B cell (primary cell): ENCODE measurements around the gene SUPT5H. TPM values are rescaled to one million over a fixed set of nuclear protein-coding genes. Genes with fewer than 3 reads are reported as not detected.

ENCODE experiments used
- ATAC-seq: fragments of 200-7000 bp; cut with Tn5 transposase; one replicate; pipeline ENCODE4 v1.10.0; 2021; ENCODE audit warnings: low read depth, mild to moderate bottlenecking, moderate number of reproducible peaks, moderate library complexity
- CTCF ChIA-PET: fragments of 350-600 bp; sonication (Branson Sonifier 250); formaldehyde crosslinking; loops from one replicate; lab custom pipeline; 2021; ENCODE audit warnings: antibody characterized with exemption, inconsistent platforms; lab: Charles Lee
- POLR2A ChIA-PET: fragments of 350-600 bp; sonication (Branson Sonifier 250); formaldehyde crosslinking; loops from one replicate; lab custom pipeline; 2021; ENCODE audit warnings: antibody characterized with exemption; lab: Charles Lee
- DNase-seq: peaks from one replicate; pipeline ENCODE4 v3.0.0; 2013
- H2AFZ ChIP-seq: 2 replicates; pipeline ENCODE4 v1.6.1; 2012; ENCODE audit warnings: mild to moderate bottlenecking, low read depth, low read length; ENCODE audit not compliant: insufficient read depth, poor library complexity, severe bottlenecking
- H3K27ac ChIP-seq, 2 donors: 1 replicate in 1 of 2; 2 replicates in 1 of 2; pipeline ENCODE4 v1.5.1; 2012 to 2013; ENCODE audit warnings: low read length in 2 of 2, mild to moderate bottlenecking in 2 of 2, moderate library complexity in 1 of 2
- H3K27me3 ChIP-seq, 4 experiments: fragments of 200-600 bp in 1 of 4; sonication (generic) in 1 of 4; replicated peaks in 1 of 4; 1 replicate in 2 of 4; 2 replicates in 2 of 4; pipeline versions ENCODE4 v1.6.1 to v1.7.0; 2013 to 2016; ENCODE audit warnings: low read length in 3 of 4, mild to moderate bottlenecking in 2 of 4, mixed read lengths in 1 of 4, moderate library complexity in 1 of 4; ENCODE audit not compliant: insufficient read depth in 4 of 4, control insufficient read depth in 3 of 4; ENCODE audit errors: control extremely low read depth in 1 of 4
- H3K36me3 ChIP-seq, 2 experiments: replicated peaks in 1 of 2; 1 replicate in 1 of 2; 2 replicates in 1 of 2; pipeline versions ENCODE4 v1.6.1 to v1.7.1; 2013; ENCODE audit warnings: low read length in 1 of 2; ENCODE audit not compliant: insufficient read depth in 2 of 2, control insufficient read depth in 1 of 2; ENCODE audit errors: control extremely low read depth in 1 of 2, extremely low read depth in 1 of 2
- H3K4me1 ChIP-seq, 2 donors: fragments of 200-600 bp in 1 of 2; sonication (generic) in 1 of 2; 1 replicate in 1 of 2; 2 replicates in 1 of 2; pipeline versions ENCODE4 v1.5.1 to v1.6.1; 2013 to 2017; ENCODE audit warnings: low read length in 2 of 2; ENCODE audit not compliant: control insufficient read depth in 2 of 2, insufficient read depth in 2 of 2
- H3K4me2 ChIP-seq: replicated peaks from 2 replicates; pipeline ENCODE3; 2012; ENCODE audit warnings: mild to moderate bottlenecking, low read depth, low read length; ENCODE audit not compliant: poor library complexity, severe bottlenecking
- H3K4me3 ChIP-seq, 5 experiments: fragments of 200-600 bp in 1 of 5; sonication (generic) in 1 of 5; 1 replicate in 3 of 5; 2 replicates in 2 of 5; pipeline versions ENCODE4 v1.5.1 to v1.7.0; 2011 to 2016; ENCODE audit warnings: low read length in 4 of 5, mild to moderate bottlenecking in 4 of 5, low read depth in 2 of 5, control low read depth in 1 of 5, moderate library complexity in 1 of 5; ENCODE audit not compliant: insufficient read depth in 1 of 5; ENCODE audit errors: control extremely low read depth in 1 of 5, extremely low read depth in 1 of 5
- H3K79me2 ChIP-seq: fragments of 200-600 bp; sonication (generic); one replicate; pipeline ENCODE4 v1.6.0; 2016; ENCODE audit warnings: low read length; ENCODE audit not compliant: control insufficient read depth, insufficient read depth
- H3K9ac ChIP-seq: fragments of 200-600 bp; sonication (generic); 2 replicates; pipeline ENCODE4 v1.6.1; 2017; ENCODE audit warnings: mild to moderate bottlenecking, low read length, moderate library complexity
- H3K9me3 ChIP-seq, 3 donors: one replicate each; pipeline versions ENCODE4 v1.6.1 to v1.7.1; 2013; ENCODE audit warnings: low read length in 2 of 3; ENCODE audit not compliant: control insufficient read depth in 2 of 3, insufficient read depth in 1 of 3; ENCODE audit errors: control extremely low read depth in 1 of 3
- H4K20me1 ChIP-seq: 2 replicates; pipeline ENCODE4 v1.6.0; 2012; ENCODE audit warnings: mild to moderate bottlenecking, low read length; ENCODE audit not compliant: insufficient read depth, control insufficient read depth, poor library complexity, severe bottlenecking
- H3K27ac Mint-ChIP-seq: one replicate; pipeline ENCODE4 v1.8.0; 2021; ENCODE audit warnings: mixed read lengths
- H3K27me3 Mint-ChIP-seq: one replicate; pipeline ENCODE4 v1.8.0; 2021; ENCODE audit warnings: mixed read lengths
- H3K4me1 Mint-ChIP-seq: one replicate; pipeline ENCODE4 v1.8.0; 2021; ENCODE audit warnings: mixed read lengths
- H3K4me3 Mint-ChIP-seq: one replicate; pipeline ENCODE4 v1.8.0; 2021; ENCODE audit warnings: mixed read lengths
- H3K9me3 Mint-ChIP-seq: one replicate; pipeline ENCODE4 v1.8.0; 2022; ENCODE audit warnings: mixed read lengths; ENCODE audit not compliant: insufficient read depth
- CTCF ChIP-seq: fragments of 200-600 bp; IDR thresholded peaks from one replicate; pipeline ENCODE4 v1.8.0; 2022; ENCODE audit warnings: antibody characterized with exemption, mild to moderate bottlenecking
- WGBS: methylation state at CpG from one replicate; pipeline ENCODE4 v1.1.5; 2013; ENCODE audit warnings: missing lambda C conversion rate; ENCODE audit not compliant: insufficient coverage; 5-methylcytosine and 5-hydroxymethylcytosine counted together
- intact Hi-C: fragments of 100-400 bp; cut with micrococcal nuclease; formaldehyde crosslinking; loops from one replicate; pipeline ENCODE4 v1.10.0; 2022
- polyA plus RNA-seq: library from polyadenylated mRNA; depleted of rRNA; stranded (reverse); fragments of >200 nt; gene quantifications from 2 replicates; pipeline ENCODE4 v1.2.3, GENCODE V29; 2012
- total RNA-seq, 2 donors: library from RNA; stranded (reverse); fragments of 120-200 nt in 1 of 2; gene quantifications; 1 replicate in 1 of 2; 2 replicates in 1 of 2; pipeline versions ENCODE4 v1.2.3 to v1.2.4, GENCODE V29; 2013 to 2022

SUPT5H gene
- total and polyA plus RNA-seq, 2 donors (not counting 1 experiment from before 2014, with no cell fraction given), result 119 to 203 TPM

- peaks cover 0 to 24% of the 10 kb centered on the region in 2 experiments for H3K36me3 ChIP-seq
- H3K4me1 Mint-ChIP-seq, result peaks cover 40% of the 10 kb centered on the region
- peak overlapping the region in 1 of 2 donors; percentile 26 for H3K27ac ChIP-seq
- no peaks in the 10 kb centered on the region for H3K27me3 Mint-ChIP-seq
- H3K9me3 Mint-ChIP-seq, result no peaks in the 10 kb centered on the region
- intact Hi-C loops, result no loop called here
- H3K4me3 ChIP-seq, result no peak overlapping the region
- no peak for DNase-seq
- H3K79me2 ChIP-seq, result peaks cover 6% of the 10 kb centered on the region
- ATAC-seq, result no peak
- H3K9me3 ChIP-seq, result peaks cover 0 to 2% (median 0%) of the 10 kb centered on the region in 3 donors
- no peak overlapping the region for H3K27ac Mint-ChIP-seq
- TF ChIP-seq CTCF, result no peak
- H3K9ac ChIP-seq, result no peak overlapping the region
- WGBS, result 95% methylated on average over 32 of the region's 35 CpGs
- CTCF ChIA-PET, result interaction anchor here (1.1 to 3.2 kb wide), 5 partner anchors 13 to 257 kb away, joined by 3 to 11 read pairs (median 4); partner anchors contain the start of gene EID2B
- H3K4me2 ChIP-seq, result no peak overlapping the region
- H3K27me3 ChIP-seq, result no peaks in the 10 kb centered on the region
- H2AFZ ChIP-seq, result no peak overlapping the region
- peak overlapping the region; percentile 41 for H3K4me3 Mint-ChIP-seq
- POLR2A ChIA-PET, result interaction anchor here (1.1 to 2.5 kb wide), 3 partner anchors 14 to 30 kb away, joined by 3 to 7 read pairs (median 3); partner anchors contain the start of genes RPS16 and SUPT5H
- peaks cover 3% of the 10 kb centered on the region for H4K20me1 ChIP-seq
- peaks cover 21 to 27% of the 10 kb centered on the region in 2 donors for H3K4me1 ChIP-seq
These were observed 30.0 kb upstream of the SUPT5H start for GRCh38 chr19:39415111-39416046.
